ENCODE data around the gene DGKA. TPM values are rescaled to one million over a fixed set of nuclear protein-coding genes. Genes with fewer than 3 reads are reported as not detected.

The DGKA gene
- total and polyA plus RNA-seq, 7 experiments from 2014 or later: 259 to 1,507 (median 895) TPM

DNA sequence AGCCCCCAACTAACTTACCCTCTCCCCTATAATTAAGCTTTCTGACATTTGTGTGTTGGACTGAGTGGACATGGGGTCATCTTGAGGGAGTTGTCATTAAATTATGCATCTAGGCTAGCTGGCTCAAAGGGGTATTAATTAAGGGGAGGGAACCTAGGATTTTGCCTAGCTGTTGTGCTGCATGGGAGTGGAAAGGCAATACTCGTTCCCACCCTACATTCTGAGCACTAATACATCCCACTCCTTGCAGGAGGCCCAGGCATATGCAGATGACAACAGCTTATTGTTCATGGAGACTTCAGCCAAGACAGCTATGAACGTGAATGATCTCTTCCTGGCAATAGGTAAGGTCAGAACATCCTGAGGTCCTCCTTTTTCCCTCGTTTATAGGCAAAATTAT lies 60.1 kb downstream of the DGKA start:
- Mint-ChIP-seq H3K9me3 (no peaks in the 10 kb centered on the region), H3K27me3 (peaks cover 0 to under 1% (median 0%) of the 10 kb centered on the region in 5 donors), H3K36me3 (peaks cover 0 to 37% (median 20%) of the 10 kb centered on the region in 5 donors), H3K4me3 (no peak overlapping the region), H3K27ac (peak overlapping the region in 2 of 9 donors; percentile 34 to 40), H3K4me1 (peaks cover 2 to 13% (median 3%) of the 10 kb centered on the region in 7 donors)
- no peaks in the 10 kb centered on the region for H3K27me3 ChIP-seq (ENCODE audit: control insufficient read depth in 2 of 2, insufficient read depth in 2 of 2, low read length in 2 of 2)
- no peaks in the 10 kb centered on the region for H3K9me3 ChIP-seq (ENCODE audit: control insufficient read depth in 2 of 3, low read length in 3 of 3)
- peaks cover 11 to 71% (median 19%) of the 10 kb centered on the region in 3 experiments for H3K36me3 ChIP-seq (ENCODE audit: control insufficient read depth in 2 of 3, insufficient read depth in 3 of 3, low read length in 3 of 3)
- intact Hi-C loops (cut with micrococcal nuclease): no loop called here
- no peak for ATAC-seq
- H3K27ac ChIP-seq (ENCODE audit: low read depth, low read length): no peak overlapping the region
- no peak overlapping the region for H3K4me3 ChIP-seq (ENCODE audit: low read length)
- no peak for DNase-seq
- H3K4me1 ChIP-seq (ENCODE audit: control insufficient read depth in 2 of 2, insufficient read depth in 2 of 2, low read length in 2 of 2): no peaks in the 10 kb centered on the region
- ChIA-PET CTCF (interaction anchor here (0.7 to 1.1 kb wide), 3 partner anchors 38 to 171 kb away, joined by 3 to 6 read pairs (median 3); no protein-coding TSS in a partner anchor), POLR2A (interaction anchor here (1.2 to 2.2 kb wide), 3 partner anchors 17 to 301 kb away, joined by 3 to 8 read pairs (median 4); partner anchors contain the start of gene RAB5B)

DNA sequence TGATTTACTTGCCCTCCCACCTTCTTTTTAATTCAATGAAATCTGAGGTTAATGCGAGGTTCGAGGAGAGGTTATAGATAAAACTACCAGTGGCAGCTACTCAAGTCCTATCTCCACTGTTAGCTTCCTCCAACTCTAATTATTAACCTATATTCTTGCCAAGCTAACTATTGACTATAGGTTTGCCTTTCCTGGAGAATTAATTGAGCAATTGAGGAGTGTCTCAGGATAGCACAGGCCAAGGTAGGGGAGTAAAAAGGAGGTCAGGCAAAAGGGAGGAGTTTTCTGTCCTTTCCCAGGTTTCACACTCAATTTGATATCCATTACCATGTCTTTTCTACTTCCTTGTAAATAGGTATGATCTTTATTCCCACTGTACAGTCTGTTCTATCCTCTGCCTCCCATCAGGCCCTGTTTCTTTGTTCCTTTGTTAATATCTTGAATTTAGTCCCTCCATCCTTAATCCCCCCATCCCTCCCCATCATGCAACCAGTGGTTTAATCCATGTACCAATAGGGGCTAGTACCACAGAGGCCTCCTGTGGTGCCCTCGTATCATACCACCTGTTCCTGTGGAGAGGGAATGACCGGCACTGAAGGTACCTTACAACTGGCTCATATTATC lies 62.4 kb downstream of the DGKA start:
- no peak overlapping the region for H3K27ac ChIP-seq (ENCODE audit: low read depth, low read length)
- DNase-seq: no peak
- ChIA-PET POLR2A (interaction anchor here (1.0 kb wide), 1 partner anchor 29 kb away, joined by 3 read pairs; no protein-coding TSS in a partner anchor), CTCF (interaction anchor here (1.5 kb wide), 1 partner anchor 36 kb away, joined by 3 read pairs; no protein-coding TSS in a partner anchor)
- peaks cover 0 to 14% of the 10 kb centered on the region in 2 donors for H3K4me1 ChIP-seq (ENCODE audit: control insufficient read depth in 2 of 2, insufficient read depth in 2 of 2, low read length in 2 of 2)
- Mint-ChIP-seq H3K27me3 (peaks cover 0 to 4% (median 0%) of the 10 kb centered on the region in 5 donors), H3K4me3 (no peak overlapping the region), H3K36me3 (peaks cover 0 to 33% (median 20%) of the 10 kb centered on the region in 5 donors), H3K27ac (peak overlapping the region in 2 of 9 donors; percentile 21 to 61), H3K4me1 (peaks cover 8 to 30% (median 16%) of the 10 kb centered on the region in 7 donors), H3K9me3 (no peaks in the 10 kb centered on the region)
- H3K27me3 ChIP-seq (ENCODE audit: control insufficient read depth in 2 of 2, insufficient read depth in 2 of 2, low read length in 2 of 2): no peaks in the 10 kb centered on the region
- ATAC-seq: no peak
- H3K4me3 ChIP-seq (ENCODE audit: low read length): no peak overlapping the region
- peaks cover 11 to 58% (median 19%) of the 10 kb centered on the region in 3 experiments for H3K36me3 ChIP-seq (ENCODE audit: control insufficient read depth in 2 of 3, insufficient read depth in 3 of 3, low read length in 3 of 3)
- intact Hi-C loops (cut with micrococcal nuclease): no loop called here
- no peaks in the 10 kb centered on the region for H3K9me3 ChIP-seq (ENCODE audit: control insufficient read depth in 2 of 3, low read length in 3 of 3)

DNA sequence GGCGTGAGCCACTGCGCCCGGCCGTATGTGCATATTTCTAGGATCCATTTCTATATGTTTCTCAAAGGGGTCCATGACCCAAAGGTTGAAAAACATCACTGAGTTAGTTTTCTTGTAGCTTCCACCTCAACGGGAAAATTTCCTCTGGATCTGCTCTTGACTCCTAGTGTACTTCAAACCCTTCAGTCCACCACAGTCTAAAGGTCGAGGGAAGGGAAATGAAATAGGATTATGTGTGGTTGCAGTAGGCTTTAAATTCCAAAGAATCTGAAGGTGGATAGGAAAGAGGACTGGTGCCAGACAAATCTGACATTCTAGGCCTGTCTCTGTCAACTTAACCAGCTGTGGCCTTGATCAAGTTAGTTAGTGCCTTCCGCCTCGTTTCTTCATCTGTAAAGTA lies 64.4 kb downstream of the DGKA start:
- Histone ChIP-seq H3K9me3 (ENCODE audit: control insufficient read depth in 2 of 3, low read length in 3 of 3) (no peaks in the 10 kb centered on the region), H3K27me3 (ENCODE audit: control insufficient read depth in 2 of 2, insufficient read depth in 2 of 2, low read length in 2 of 2) (no peaks in the 10 kb centered on the region), H3K36me3 (ENCODE audit: control insufficient read depth in 2 of 3, insufficient read depth in 3 of 3, low read length in 3 of 3) (peaks cover 6 to 40% (median 17%) of the 10 kb centered on the region in 3 experiments), H3K27ac (ENCODE audit: low read depth, low read length) (no peak overlapping the region), H3K4me3 (ENCODE audit: low read length) (no peak overlapping the region), H3K4me1 (ENCODE audit: control insufficient read depth in 2 of 2, insufficient read depth in 2 of 2, low read length in 2 of 2) (peaks cover 0 to 14% of the 10 kb centered on the region in 2 donors)
- intact Hi-C loops (cut with micrococcal nuclease): loop anchor here in 1 of 2 donors (5.0 kb wide), 2 partner anchors 107 to 122 kb away; partner anchors contain the start of genes PA2G4, RPL41 and ZC3H10
- no peak for ATAC-seq
- Mint-ChIP-seq H3K4me1 (peaks cover 8 to 37% (median 16%) of the 10 kb centered on the region in 7 donors), H3K27ac (peak overlapping the region in 2 of 9 donors; percentile 9 to 67), H3K36me3 (peaks cover 0 to 27% (median 19%) of the 10 kb centered on the region in 5 donors), H3K9me3 (no peaks in the 10 kb centered on the region), H3K4me3 (no peak overlapping the region), H3K27me3 (peaks cover 0 to 4% (median 0%) of the 10 kb centered on the region in 5 donors)
- ChIA-PET CTCF (interaction anchor here (0.6 to 6.5 kb wide), 18 partner anchors 11 to 763 kb away, joined by 3 to 54 read pairs (median 4); partner anchors contain the start of genes PA2G4 and RAB5B), POLR2A (interaction anchor here (0.6 to 3.8 kb wide), 15 partner anchors 9 to 252 kb away, joined by 3 to 20 read pairs (median 5); partner anchors contain the start of genes PA2G4, RAB5B and SMARCC2)
- no peak for DNase-seq

DNA sequence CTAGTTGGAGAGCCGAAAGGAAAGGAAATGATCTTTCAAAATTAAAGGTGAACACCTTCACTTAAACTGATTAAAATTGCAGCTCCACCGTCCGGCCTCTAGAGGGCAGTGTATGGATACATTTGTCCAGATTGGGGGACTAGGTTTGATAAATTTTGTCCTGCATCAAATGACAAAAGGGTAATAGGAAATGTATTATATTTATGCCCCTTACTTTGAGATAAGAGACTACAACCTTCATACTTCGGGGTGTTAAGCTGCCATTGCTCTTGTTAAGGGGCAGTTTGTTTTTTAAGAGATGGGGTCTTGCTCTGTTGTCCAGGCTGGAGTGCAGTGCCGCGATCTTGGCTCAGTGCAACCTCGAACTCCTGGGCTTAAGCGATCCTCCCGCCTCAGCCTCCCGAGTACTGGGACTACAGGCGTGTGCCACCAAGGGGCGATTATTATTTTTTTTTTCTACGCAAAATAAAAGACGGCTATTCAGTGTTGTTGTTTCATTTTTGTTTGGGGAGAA lies 65.3 kb downstream of the DGKA start:
- H3K36me3 Mint-ChIP-seq: peaks cover 0 to 18% (median 10%) of the 10 kb centered on the region in 5 donors
- peak overlapping the region in 7 of 9 donors; percentile 9 to 78 (median 49) for H3K27ac Mint-ChIP-seq
- intact Hi-C loops (cut with micrococcal nuclease): loop anchor here (1.0 to 5.0 kb wide), 10 partner anchors 23 to 229 kb away; partner anchors contain the start of genes PA2G4 (in 2 of the 2), RPS26 (in 2 of the 2), ZC3H10 (in 2 of the 2) and IKZF4 (in 1 of the 2)
- Histone ChIP-seq H3K27ac (ENCODE audit: low read depth, low read length) (no peak overlapping the region), H3K4me3 (ENCODE audit: low read length) (no peak overlapping the region), H3K9me3 (ENCODE audit: control insufficient read depth in 2 of 3, low read length in 3 of 3) (no peaks in the 10 kb centered on the region), H3K27me3 (ENCODE audit: control insufficient read depth in 2 of 2, insufficient read depth in 2 of 2, low read length in 2 of 2) (no peaks in the 10 kb centered on the region), H3K36me3 (ENCODE audit: control insufficient read depth in 2 of 3, insufficient read depth in 3 of 3, low read length in 3 of 3) (peaks cover 6 to 31% (median 8%) of the 10 kb centered on the region in 3 experiments), H3K4me1 (ENCODE audit: control insufficient read depth in 2 of 2, insufficient read depth in 2 of 2, low read length in 2 of 2) (peaks cover 0 to 14% of the 10 kb centered on the region in 2 donors)
- H3K9me3 Mint-ChIP-seq: no peaks in the 10 kb centered on the region
- ATAC-seq (peak; percentile 81), DNase-seq (peak; percentile 22 to 80 (median 74))
- ChIA-PET POLR2A (interaction anchor here (0.7 to 3.8 kb wide), 17 partner anchors 10 to 253 kb away, joined by 3 to 20 read pairs (median 4); partner anchors contain the start of genes PA2G4, RAB5B and SMARCC2), CTCF (interaction anchor here (0.6 to 6.5 kb wide), 19 partner anchors 11 to 258 kb away, joined by 3 to 54 read pairs (median 4); partner anchors contain the start of genes PA2G4 and RAB5B)
- H3K4me1 Mint-ChIP-seq: peaks cover 8 to 37% (median 16%) of the 10 kb centered on the region in 7 donors
- H3K27me3 Mint-ChIP-seq: peaks cover 0 to 4% (median 0%) of the 10 kb centered on the region in 5 donors
- peak overlapping the region in 9 of 10 donors; percentile 23 to 87 (median 55) for H3K4me3 Mint-ChIP-seq

DNA sequence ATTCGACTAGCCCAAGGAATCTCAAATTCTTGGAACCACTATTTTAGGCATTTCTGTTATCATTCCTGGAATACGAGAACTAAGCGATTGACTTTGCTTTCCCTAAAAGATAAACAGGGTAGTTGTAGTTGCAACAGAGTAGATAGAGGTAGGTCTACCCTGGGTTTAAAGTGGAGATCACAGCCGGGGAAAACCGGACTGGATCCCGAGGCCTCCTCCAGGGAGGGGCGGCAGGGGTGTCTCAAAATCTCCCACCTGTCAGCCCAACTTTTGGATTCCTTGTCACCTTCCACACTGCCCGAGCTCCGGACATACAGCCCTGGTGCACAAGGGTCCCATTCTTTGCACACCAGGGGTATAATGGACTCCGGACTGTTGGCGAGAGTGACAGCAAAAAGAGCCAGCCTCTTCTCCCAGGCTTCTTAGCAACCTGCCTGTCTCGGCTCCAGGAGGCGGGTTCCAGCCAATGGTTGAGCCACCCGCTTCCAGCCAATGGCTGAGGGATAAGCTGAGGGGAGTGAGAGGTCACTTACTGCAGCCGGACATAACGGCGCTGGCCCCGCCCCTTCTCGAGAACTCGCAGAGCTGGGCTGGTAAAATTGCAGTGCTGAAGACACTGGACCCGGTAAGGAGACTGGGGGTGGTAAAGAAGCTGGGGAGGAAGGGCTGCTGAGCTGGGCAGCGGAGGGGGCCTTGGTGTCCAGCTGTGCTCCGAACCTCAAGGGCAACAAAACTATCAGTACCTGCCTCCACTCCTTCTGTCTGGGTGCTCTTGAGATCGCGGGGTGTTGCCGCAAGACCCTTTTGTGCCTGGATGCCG lies 66.0 kb downstream of the DGKA start, which contains the start of gene SUOX:
Gene SUOX, plus strand, starts transcription at position 562 of the 820 bp plus-strand sequence. CDS start 4,946 bp downstream, outside the sequence.
- peaks cover 8 to 37% (median 16%) of the 10 kb centered on the region in 7 donors for H3K4me1 Mint-ChIP-seq
- H3K27ac ChIP-seq (ENCODE audit: low read depth, low read length): no peak within 1 kb of the TSS
- H3K36me3 Mint-ChIP-seq: peaks cover 0 to 11% (median 7%) of the 10 kb centered on the region in 5 donors
- no peaks in the 10 kb centered on the region for H3K9me3 ChIP-seq (ENCODE audit: control insufficient read depth in 2 of 3, low read length in 3 of 3)
- POLR2A ChIA-PET: interaction anchor here (0.7 to 3.8 kb wide), 11 partner anchors 10 to 63 kb away, joined by 3 to 20 read pairs (median 6); partner anchors contain the start of gene RAB5B
- peaks cover 5 to 25% (median 6%) of the 10 kb centered on the region in 3 experiments for H3K36me3 ChIP-seq (ENCODE audit: control insufficient read depth in 2 of 3, insufficient read depth in 3 of 3, low read length in 3 of 3)
- peak in 3 of 9 donors; percentile 8 to 58 (median 31) for DNase-seq
- peak within 1 kb of the TSS; percentile 49 to 87 (median 62) for H3K4me3 Mint-ChIP-seq
- H3K4me3 ChIP-seq (ENCODE audit: low read length): no peak within 1 kb of the TSS
- peaks cover 0 to 14% of the 10 kb centered on the region in 2 donors for H3K4me1 ChIP-seq (ENCODE audit: control insufficient read depth in 2 of 2, insufficient read depth in 2 of 2, low read length in 2 of 2)
- intact Hi-C loops (cut with micrococcal nuclease): loop anchor here (1.0 to 5.0 kb wide), 10 partner anchors 24 to 228 kb away; partner anchors contain the start of genes PA2G4 (in 2 of the 2), RPS26 (in 2 of the 2), ZC3H10 (in 2 of the 2) and IKZF4 (in 1 of the 2)
- CTCF ChIA-PET: interaction anchor here (1.0 to 6.5 kb wide), 11 partner anchors 10 to 240 kb away, joined by 3 to 54 read pairs (median 4); partner anchors contain the start of gene RAB5B
- H3K27me3 Mint-ChIP-seq: peaks cover 0 to 4% (median 0%) of the 10 kb centered on the region in 5 donors
- peak within 1 kb of the TSS in 7 of 9 donors; percentile 19 to 78 (median 63) for H3K27ac Mint-ChIP-seq
- no peaks in the 10 kb centered on the region for H3K27me3 ChIP-seq (ENCODE audit: control insufficient read depth in 2 of 2, insufficient read depth in 2 of 2, low read length in 2 of 2)
- ATAC-seq: peak; percentile 93
- H3K9me3 Mint-ChIP-seq: no peaks in the 10 kb centered on the region
